Measurements from ENCODE around the gene CYP4F11.
A peak's percentile ranks its signal among the peaks of the same experiment; 100 is the strongest.

Gene CYP4F11

DNA sequence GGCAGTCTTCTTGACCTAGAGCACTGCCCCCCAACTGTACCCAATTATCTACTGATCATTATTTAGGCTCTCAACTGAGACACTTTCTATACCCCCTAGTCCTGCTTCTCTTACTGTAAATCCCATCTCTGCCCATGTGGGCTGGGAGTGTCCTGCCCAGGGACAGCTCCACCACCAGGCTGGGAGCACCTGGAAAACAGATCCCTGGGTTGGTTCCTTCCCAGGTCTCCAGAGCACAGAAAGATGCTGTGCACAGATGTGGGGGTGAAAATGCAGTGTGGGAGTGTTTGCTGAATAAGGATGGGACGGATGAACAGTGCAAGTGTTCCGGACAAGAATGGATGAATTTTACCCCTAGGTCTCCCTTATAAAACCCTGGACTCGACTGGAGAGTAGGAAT is 49.2 kb downstream of the CYP4F11 start:
- TF ChIP-seq, protein P1, sequence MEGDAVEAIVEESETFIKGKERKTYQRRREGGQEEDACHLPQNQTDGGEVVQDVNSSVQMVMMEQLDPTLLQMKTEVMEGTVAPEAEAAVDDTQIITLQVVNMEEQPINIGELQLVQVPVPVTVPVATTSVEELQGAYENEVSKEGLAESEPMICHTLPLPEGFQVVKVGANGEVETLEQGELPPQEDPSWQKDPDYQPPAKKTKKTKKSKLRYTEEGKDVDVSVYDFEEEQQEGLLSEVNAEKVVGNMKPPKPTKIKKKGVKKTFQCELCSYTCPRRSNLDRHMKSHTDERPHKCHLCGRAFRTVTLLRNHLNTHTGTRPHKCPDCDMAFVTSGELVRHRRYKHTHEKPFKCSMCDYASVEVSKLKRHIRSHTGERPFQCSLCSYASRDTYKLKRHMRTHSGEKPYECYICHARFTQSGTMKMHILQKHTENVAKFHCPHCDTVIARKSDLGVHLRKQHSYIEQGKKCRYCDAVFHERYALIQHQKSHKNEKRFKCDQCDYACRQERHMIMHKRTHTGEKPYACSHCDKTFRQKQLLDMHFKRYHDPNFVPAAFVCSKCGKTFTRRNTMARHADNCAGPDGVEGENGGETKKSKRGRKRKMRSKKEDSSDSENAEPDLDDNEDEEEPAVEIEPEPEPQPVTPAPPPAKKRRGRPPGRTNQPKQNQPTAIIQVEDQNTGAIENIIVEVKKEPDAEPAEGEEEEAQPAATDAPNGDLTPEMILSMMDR (IDR thresholded peaks at IDR 0.05) = no peak

DNA sequence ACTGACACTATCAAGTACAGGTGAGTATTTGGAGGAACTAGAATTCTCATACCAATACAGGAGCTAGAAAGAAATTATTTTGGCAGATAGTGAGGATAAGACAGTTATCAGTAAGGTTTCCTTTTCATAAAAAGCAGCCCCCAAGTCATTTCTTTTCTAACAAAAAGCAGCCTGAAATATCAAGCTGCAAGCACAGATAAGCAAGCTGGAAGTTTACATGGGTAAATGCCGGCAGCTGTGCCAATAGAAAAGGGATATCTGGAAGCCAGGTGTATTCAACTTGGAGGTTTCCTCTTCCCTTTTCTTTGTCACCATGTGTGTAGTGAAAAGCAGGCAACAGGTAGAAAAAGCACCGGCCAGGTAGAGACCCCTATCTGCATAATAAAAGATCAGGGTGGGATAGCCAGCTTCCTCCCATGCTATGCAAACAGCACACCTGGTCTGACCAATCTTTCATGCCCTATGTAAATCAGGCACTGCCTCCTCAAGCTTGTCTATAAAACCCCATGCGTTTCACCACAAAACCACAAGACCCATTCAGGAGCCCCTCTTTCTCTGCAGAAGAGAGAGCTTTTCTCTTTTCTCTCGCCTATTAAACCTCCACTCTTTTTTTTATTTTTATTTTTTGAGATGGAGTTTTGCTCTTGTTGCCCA is 59.4 kb downstream of the CYP4F11 start:
- TF ChIP-seq, protein P1 (IDR thresholded peaks at IDR 0.05) = no peak

DNA sequence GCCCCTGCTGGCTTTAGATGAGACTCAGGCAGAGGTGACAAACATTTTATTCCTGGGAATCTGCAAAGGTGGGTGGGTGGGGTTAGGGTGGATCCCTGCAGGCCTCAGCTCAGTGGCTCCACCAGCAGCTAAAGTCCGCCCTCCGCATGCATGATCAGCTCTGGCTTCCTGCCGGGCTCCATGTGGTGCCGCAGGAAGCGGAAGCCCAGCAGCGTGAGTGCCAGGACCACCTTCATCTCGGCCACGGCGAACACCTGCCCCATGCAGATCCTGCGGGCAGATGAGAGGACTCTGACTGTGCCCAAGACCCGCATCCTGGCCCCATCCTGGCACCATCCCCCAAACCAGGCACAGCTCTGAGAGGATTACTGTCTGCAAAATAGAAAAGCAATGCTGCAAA is 62.8 kb downstream of the CYP4F11 start:
- TF ChIP-seq, protein P1 (IDR thresholded peaks at IDR 0.05) = no peak

DNA sequence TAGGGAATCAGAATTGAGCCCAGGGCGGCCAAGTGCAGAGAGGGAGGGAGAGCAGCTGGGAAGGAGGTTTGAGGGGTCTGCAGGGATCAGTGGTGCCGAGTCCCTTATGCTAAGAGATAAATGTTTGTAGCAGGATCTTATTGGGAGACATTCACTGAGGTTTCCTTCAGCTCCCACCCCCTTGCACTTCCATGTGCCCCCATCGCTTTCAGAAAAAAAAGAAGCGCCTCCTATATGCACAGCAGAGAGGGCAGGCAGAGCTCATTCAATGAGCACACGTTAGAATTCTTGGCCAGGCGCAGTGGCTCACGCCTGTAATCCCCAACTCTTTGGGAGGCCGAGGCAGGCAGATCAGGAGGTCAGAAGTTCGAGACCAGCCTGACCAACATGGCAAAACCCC is 64.5 kb downstream of the CYP4F11 start:
- TF ChIP-seq, protein P1 (IDR thresholded peaks at IDR 0.05) = no peak

DNA sequence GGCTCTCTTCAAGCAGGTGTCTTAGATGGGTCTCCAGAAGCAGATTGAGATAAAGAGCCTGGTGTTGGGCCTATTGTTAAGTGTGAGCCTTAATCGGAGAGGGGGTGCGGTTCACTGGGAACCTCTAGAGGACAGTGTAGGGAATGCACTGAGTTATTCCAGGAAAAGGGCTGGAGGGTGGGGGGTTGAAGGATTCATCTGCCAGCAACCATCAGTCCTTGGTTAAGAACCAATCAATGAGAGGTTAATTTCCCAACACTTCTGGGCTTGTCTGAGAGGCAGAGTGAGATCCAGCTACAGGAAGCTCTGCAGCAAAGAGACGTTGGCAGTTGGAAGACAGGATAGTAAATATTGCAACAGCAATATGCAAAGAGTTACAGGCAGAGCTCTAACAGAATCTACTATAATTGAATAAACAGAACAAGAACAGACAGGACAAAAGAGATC is 65.2 kb downstream of the CYP4F11 start:
- TF ChIP-seq, protein P1 (IDR thresholded peaks at IDR 0.05) = peak; percentile 81

DNA sequence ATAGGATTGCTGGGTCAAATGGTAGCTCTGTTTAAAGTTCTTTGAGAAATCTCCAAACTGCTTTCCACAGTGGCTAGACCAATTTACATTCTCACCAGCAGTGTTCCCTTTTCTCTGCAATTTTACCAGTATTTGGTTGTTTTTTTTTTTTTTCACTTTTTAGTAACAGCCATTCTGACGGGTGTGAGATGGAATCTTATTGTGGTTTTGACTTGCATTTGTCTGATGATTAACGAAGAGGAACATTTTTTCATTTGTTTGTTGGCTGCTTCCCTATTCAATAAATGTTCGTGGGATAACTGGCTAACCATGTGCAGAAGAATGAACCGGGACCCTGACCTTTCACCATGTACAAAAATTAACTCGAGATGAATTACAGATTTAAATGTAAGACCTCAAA is 67.7 kb downstream of the CYP4F11 start:
- TF ChIP-seq, protein P1 (IDR thresholded peaks at IDR 0.05) = no peak

DNA sequence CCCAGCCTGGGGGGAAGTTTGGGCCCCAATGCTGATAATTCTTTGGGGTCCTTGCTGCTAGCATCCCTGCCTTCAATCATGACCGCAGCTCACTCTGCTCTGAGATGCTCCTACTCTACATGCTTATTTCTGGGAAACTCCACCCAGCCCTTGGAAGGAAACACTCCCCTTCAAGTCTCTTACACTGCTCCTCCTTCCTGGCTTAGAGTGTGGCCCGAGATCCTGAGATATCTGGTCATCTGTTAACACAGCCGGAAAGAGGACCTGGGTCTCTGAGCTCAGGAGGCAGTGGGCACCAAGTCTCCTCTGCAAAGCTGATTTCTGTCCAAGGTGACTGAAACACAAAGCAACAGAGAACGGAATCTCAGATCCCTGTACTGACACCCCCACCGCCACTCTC is 69.5 kb downstream of the CYP4F11 start:
- TF ChIP-seq, protein P1 (IDR thresholded peaks at IDR 0.05) = no peak

DNA sequence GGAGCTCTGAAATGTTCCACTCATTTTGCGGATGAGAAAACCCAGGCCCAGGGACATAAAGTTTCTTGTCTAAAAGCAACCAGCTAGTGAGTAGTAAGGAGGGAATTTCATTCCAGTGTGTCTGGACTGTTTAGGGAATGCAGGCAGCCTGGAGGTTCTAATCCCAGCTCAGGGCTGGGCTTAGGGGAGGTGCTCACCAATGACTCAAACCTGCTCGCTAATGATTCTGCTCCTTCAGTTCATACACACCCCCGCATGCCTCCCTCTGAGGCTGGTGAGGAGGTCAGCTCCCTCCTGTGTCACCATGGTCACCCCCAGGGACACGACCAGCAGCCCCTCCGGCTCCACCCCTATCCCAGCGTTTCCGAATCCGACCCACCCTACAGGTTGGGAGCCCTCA is 71.1 kb downstream of the CYP4F11 start:
- TF ChIP-seq, protein P1 (IDR thresholded peaks at IDR 0.05) = no peak

All from LNCAP (cell line).